D721Med (cell line): Measurements from ENCODE around the gene ZCCHC4.
A peak's percentile ranks its signal among the peaks of the same experiment; 100 is the strongest.

Experiments
- DNase-seq: peaks from one replicate; pipeline ENCODE4 v3.0.0; 2011; ENCODE audit warnings: low spot score; ENCODE audit not compliant: insufficient read length
- FAIRE-seq: peaks from 2 replicates; lab custom pipeline; 2011; peaks lifted over from hg19 to GRCh38; lab: Jason Lieb, UNC
- TF ChIP-seq, protein P1 (sequence below): IDR thresholded peaks from 2 replicates; pipeline ENCODE4 v1.5.1; 2012; ENCODE audit warnings: mild to moderate bottlenecking, control low read depth; ENCODE audit not compliant: insufficient read depth; ENCODE audit errors: missing control alignments

The ZCCHC4 gene

GRCh38 chr4:25312496-25313200, at the start of gene ZCCHC4:
TSS of gene ZCCHC4 (plus strand) at chr4:25312774. CDS start at chr4:25312810, 36 bp downstream.
- DNase-seq (peak; percentile 22), FAIRE-seq (no peak)
- TF ChIP-seq, protein P1, sequence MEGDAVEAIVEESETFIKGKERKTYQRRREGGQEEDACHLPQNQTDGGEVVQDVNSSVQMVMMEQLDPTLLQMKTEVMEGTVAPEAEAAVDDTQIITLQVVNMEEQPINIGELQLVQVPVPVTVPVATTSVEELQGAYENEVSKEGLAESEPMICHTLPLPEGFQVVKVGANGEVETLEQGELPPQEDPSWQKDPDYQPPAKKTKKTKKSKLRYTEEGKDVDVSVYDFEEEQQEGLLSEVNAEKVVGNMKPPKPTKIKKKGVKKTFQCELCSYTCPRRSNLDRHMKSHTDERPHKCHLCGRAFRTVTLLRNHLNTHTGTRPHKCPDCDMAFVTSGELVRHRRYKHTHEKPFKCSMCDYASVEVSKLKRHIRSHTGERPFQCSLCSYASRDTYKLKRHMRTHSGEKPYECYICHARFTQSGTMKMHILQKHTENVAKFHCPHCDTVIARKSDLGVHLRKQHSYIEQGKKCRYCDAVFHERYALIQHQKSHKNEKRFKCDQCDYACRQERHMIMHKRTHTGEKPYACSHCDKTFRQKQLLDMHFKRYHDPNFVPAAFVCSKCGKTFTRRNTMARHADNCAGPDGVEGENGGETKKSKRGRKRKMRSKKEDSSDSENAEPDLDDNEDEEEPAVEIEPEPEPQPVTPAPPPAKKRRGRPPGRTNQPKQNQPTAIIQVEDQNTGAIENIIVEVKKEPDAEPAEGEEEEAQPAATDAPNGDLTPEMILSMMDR = peak; percentile 79

GRCh38 chr4:25271866-25272265, 40.7 kb upstream of the ZCCHC4 start:
- TF ChIP-seq, protein P1 = no peak
- DNase-seq (no peak), FAIRE-seq (no peak)

- FAIRE-seq (no peak), DNase-seq (no peak)
- TF ChIP-seq, protein P1 = no peak
Observed at GRCh38 chr4:25280210-25280609, 32.4 kb upstream of the ZCCHC4 start.

- DNase-seq (no peak), FAIRE-seq (no peak)
- TF ChIP-seq, protein P1 = no peak
Observed at GRCh38 chr4:25283948-25284347, 28.6 kb upstream of the ZCCHC4 start.

GRCh38 chr4:25284466-25284865, 28.1 kb upstream of the ZCCHC4 start:
- TF ChIP-seq, protein P1 = no peak
- DNase-seq = no peak
- FAIRE-seq = no peak

- DNase-seq = no peak
Observed at GRCh38 chr4:25290490-25291067, 22.0 kb upstream of the ZCCHC4 start.

More at GRCh38 chr4:25290490-25291067, 22.0 kb upstream of the ZCCHC4 start:
- TF ChIP-seq, protein P1 = no peak
- no peak for FAIRE-seq
